ENCODE results near the gene MEPCE. TPM values are rescaled to one million over a fixed set of nuclear protein-coding genes. Genes with fewer than 3 reads are reported as not detected.

The MEPCE gene
- total RNA-seq, 4 donors from 2014 or later: 21.2 to 44.9 (median 40.6) TPM

GRCh38 chr7:100466653-100467605, 37.3 kb downstream of the MEPCE start:
- H3K27ac ChIP-seq (replicated peaks in 1 of 4): peak overlapping the region; percentile 53 to 72 (median 63)
- 69% methylated on average over 22 of the region's 32 CpGs for WGBS

DNA sequence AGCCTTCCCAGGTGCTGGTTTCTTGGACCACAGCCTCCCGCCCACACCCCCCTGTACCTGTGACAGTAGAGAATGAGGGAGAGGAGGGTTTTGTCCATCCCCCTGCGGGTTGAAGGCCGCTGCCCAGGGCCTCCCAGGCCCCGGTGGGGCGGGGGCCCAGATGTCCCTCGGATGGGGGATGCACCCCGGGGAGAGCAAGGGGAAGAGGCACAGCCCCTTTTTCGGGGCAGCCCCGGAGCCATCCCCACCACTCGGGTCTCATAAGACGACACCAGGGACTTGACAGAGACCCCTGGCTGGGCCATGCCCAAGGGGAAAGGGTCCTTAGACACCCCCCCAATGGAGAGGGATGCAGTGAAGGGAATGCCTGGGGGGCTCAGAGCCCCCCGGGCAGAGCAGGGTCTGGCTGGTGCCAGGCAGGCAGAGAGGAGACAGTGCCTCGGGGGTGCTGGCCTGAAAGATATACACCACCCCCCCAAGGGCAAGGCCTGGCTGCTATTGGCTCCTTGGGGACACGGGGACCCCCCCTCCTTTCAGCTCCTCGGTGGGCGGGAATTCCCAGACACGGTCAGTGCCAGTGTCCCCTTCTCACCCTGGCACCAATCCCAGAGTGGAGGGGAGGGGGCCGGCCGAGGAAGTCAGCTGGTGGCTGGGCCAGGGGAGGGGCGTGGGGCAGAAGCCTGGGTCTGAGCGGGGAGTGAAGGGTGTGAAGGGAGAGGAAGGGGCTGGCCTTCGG, 38.2 kb downstream of the MEPCE start:
- Histone ChIP-seq H3K36me3 (peaks cover 4 to 61% (median 47%) of the 10 kb centered on the region in 4 donors), H3K4me3 (peak overlapping the region in 3 of 4 donors; percentile 23 to 38 (median 27)), H3K4me1 (peaks cover 36 to 76% (median 67%) of the 10 kb centered on the region in 4 donors), H3K27me3 (no peaks in the 10 kb centered on the region), H3K27ac (replicated peaks in 1 of 4) (peak overlapping the region; percentile 53 to 72 (median 63)), H3K9me3 (no peaks in the 10 kb centered on the region)
- intact Hi-C loops (cut with DNase I): loop anchor here (2.0 kb wide), 1 partner anchor 15 kb away; the partner anchor contains the start of gene NYAP1
- no peak for TF ChIP-seq EP300 (IDR thresholded peaks at IDR 0.05)
- DNase-seq (ENCODE audit: extremely low spot score): no peak
- WGBS: 87% methylated on average over 8 of the region's 22 CpGs

More at GRCh38 chr7:100466653-100467605, 37.3 kb downstream of the MEPCE start:
- Histone ChIP-seq H3K4me3 (peak overlapping the region; percentile 23 to 38 (median 32)), H3K27me3 (no peaks in the 10 kb centered on the region), H3K36me3 (peaks cover 4 to 60% (median 47%) of the 10 kb centered on the region in 4 donors), H3K4me1 (peaks cover 27 to 68% (median 58%) of the 10 kb centered on the region in 4 donors), H3K9me3 (no peaks in the 10 kb centered on the region)
- no peak for TF ChIP-seq EP300 (IDR thresholded peaks at IDR 0.05)
- TF ChIP-seq POLR2A (IDR thresholded peaks at IDR 0.05; ENCODE audit: low read depth): no peak
- TF ChIP-seq CTCF (IDR thresholded peaks at IDR 0.05): no peak
- TF ChIP-seq POLR2AphosphoS5 (IDR thresholded peaks at IDR 0.05): no peak
- no peak for DNase-seq (ENCODE audit: extremely low spot score)
- intact Hi-C loops (cut with DNase I): no loop called here

GRCh38 chr7:100469227-100470044, 39.8 kb downstream of the MEPCE start:
- Histone ChIP-seq H3K4me1 (peaks cover 52 to 92% (median 80%) of the 10 kb centered on the region in 4 donors), H3K36me3 (peaks cover 5 to 71% (median 54%) of the 10 kb centered on the region in 4 donors), H3K27ac (replicated peaks in 1 of 4) (peak overlapping the region; percentile 56 to 72 (median 65)), H3K4me3 (no peak overlapping the region), H3K9me3 (no peaks in the 10 kb centered on the region), H3K27me3 (no peaks in the 10 kb centered on the region)
- WGBS: 30% methylated on average over 13 of the region's 13 CpGs
- TF ChIP-seq POLR2AphosphoS5 (IDR thresholded peaks at IDR 0.05) (peak; percentile 38 to 60), POLR2A (IDR thresholded peaks at IDR 0.05; ENCODE audit: low read depth) (no peak), EP300 (IDR thresholded peaks at IDR 0.05) (no peak), CTCF (IDR thresholded peaks at IDR 0.05) (peak; percentile 91 to 97 (median 92))
- DNase-seq (ENCODE audit: extremely low spot score): peak; percentile 96
- intact Hi-C loops (cut with DNase I): loop anchor here (2.0 to 10.0 kb wide), 3 partner anchors 13 to 225 kb away; partner anchors contain the start of genes GIGYF1 and NYAP1

GRCh38 chr7:100471021-100471420, 41.4 kb downstream of the MEPCE start:
- Histone ChIP-seq H3K4me1 (peaks cover 59 to 95% (median 84%) of the 10 kb centered on the region in 4 donors), H3K27me3 (no peaks in the 10 kb centered on the region), H3K27ac (replicated peaks in 1 of 4) (peak overlapping the region in 1 of 4 donors; percentile 26), H3K9me3 (no peaks in the 10 kb centered on the region), H3K4me3 (no peak overlapping the region), H3K36me3 (peaks cover 5 to 82% (median 59%) of the 10 kb centered on the region in 4 donors)
- DNase-seq (ENCODE audit: extremely low spot score): no peak
- intact Hi-C loops (cut with DNase I): loop anchor here (2.0 to 10.0 kb wide), 2 partner anchors 86 to 224 kb away; partner anchors contain the start of gene GIGYF1
- WGBS: 87% methylated on average over 3 of the region's 4 CpGs
- no peak for TF ChIP-seq EP300 (IDR thresholded peaks at IDR 0.05)
- no peak for TF ChIP-seq CTCF (IDR thresholded peaks at IDR 0.05)
- no peak for TF ChIP-seq POLR2AphosphoS5 (IDR thresholded peaks at IDR 0.05)
- no peak for TF ChIP-seq POLR2A (IDR thresholded peaks at IDR 0.05; ENCODE audit: low read depth)
